Measurements from ENCODE around the gene TAF4B.

TAF4B gene

DNA sequence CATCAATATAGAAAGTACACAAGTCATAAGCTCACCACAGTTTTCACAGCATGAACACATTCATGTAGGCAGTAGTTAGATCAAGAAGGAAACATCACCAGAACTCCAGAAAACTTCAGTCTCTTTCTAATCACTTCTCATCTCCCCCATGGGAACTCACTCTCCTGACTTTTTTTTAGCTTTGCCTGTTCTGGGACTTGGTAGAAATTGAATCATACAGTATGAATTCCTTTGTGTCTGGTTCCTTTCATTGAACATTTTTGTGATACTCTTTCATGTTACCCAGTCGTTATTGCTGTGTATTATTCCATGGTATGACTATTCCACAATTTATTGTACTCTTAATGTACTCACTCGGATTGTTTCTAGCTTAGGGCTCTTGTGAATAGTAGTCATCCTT is 160.2 kb downstream of the TAF4B start:
- DNase-seq = peak; percentile 3

DNA sequence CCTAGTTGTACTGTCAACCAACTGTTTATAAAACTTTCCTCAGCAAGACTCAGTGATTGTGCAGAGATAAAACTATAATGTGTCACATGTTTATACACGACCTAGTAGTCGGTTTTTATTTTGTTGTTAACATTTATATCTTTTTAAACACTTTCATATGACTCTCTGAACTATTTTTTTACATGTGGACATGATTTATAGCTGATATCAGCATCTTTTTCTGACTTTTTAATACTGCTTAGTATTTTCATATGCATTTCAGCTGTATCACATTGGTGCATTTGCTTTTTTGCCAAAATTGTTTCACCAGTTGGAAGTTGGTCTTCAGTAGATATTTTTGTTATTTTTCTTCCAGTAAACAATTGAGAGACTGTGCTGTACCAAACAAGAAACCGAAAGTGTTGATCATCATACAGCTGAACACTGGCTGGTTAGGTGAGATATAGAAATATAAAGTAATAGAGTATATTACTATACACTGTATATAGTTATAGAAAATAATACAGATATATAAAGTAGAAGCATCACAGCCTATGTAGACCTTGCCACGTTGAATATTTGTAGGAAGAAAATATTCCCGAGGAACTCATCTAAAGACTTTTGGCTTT is 167.9 kb downstream of the TAF4B start:
- no peak for DNase-seq

DNA sequence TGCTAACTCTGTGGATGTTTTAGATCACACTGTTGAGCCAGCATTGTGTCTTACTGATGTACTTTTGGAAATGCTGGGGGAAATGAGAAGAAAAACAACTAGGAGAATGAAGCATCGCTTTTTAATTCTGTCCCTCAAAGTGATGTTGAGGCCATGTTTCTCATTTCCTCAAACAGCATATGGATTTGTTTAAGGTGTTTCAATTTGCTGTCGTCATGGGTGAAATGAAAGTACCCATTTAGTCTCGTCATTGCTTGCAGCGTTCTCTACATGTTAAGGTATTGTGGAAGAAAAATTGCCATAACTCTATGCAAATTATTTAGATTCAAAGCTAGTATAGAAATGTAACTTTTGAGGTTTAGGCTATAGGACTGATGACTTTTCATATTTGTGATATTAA is 170.8 kb downstream of the TAF4B start:
- DNase-seq = no peak

DNA sequence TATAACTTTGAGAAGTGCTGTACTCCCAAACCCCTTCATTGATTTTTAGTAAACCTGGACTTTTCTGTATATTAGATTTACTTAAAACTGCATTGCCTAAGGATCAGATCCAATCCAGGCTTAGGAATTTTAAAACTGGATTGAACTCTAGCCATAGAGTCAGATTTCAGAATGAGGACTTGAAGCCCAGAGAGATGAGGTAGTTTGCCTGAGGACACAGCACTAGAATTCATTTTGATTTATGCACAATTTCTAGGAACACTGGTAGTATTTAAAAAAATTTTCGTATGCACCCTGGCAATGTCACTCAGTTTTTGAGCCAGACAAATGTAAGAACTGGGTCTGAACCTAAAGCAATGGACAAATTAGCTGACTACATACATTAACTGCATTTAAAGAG is 177.2 kb downstream of the TAF4B start:
- no peak for DNase-seq

DNA sequence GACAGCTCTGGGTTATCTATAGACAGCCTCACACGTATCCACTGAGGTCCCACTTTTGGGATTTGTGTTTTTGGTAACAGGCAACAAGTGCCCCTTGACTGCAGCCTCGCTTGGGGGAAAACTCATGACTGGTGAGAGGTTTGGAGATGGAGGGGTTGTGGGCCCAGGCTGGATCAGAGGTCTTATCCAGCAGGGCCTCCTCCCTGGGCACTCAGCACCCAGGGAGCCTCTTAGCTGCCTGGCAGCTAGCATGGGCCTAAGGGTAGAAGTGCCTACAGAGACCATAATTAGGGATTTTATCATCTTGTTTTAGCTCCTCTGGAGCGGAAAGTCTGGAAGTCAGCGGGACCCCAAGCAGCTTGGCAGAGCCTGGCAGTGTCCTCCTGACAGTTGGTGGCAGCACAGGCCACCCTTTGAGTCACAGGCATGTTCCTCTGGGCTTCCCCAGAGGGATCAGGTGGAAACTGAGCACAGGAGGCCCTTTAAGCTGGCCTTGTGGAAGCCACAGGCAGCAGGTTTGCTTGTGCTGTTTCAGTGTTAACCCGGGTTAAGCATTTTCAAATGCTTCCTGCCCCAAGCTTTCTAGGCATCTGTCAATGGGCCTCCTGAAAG is 179.1 kb downstream of the TAF4B start:
- DNase-seq = peak; percentile 48

DNA sequence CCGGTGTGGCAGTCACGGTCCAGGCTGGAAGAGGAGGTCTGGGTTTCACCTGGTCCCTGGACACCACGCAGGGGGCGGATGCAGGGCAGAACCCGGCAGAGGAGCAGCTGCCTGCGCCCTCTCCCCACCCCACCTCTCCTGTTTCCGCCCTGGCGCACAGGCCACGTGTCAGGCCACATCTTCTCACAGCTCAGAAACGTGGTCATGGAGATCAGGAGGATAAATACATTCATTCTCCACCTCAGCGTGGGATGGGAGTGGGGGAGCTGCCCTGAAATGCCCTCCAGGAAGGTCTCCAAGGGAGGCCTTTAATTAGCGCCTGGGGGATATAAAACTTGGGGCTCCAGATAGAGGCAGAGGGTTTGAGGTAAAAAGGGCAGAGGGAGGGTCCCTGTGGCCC is 180.1 kb downstream of the TAF4B start:
- no peak for DNase-seq

DNA sequence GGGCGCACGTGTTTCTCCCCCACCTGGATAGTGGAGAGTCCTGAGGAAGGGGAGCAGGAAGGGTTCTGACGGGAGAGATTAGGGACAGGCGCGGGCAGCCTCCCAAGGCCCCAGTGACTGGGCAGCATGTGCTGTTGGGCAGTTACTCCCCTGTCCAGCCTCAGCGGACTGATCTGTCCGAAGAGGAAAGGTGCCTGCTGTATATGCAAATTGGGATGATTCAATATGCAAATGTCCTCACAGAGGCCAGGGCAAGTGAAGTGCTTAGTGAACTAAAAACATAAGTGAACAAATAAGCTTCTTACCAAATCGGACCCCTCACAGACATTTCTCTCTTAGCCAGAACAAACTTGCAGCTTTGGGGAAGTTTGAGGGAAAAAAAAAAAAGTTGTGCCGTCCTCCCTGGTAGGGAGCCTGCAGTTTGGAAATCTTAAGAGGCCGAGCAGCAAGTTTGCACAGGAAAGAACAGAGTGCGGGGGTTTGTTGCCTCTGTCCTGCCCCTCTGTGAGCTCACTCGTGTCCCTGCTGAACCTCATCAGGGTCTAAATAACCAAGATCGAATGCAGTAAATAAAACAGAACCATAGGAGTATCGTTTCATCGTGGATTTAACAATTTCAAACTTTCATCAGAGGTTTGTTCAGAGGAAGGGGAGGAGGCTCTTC is 180.7 kb downstream of the TAF4B start:
- no peak for DNase-seq

DNA sequence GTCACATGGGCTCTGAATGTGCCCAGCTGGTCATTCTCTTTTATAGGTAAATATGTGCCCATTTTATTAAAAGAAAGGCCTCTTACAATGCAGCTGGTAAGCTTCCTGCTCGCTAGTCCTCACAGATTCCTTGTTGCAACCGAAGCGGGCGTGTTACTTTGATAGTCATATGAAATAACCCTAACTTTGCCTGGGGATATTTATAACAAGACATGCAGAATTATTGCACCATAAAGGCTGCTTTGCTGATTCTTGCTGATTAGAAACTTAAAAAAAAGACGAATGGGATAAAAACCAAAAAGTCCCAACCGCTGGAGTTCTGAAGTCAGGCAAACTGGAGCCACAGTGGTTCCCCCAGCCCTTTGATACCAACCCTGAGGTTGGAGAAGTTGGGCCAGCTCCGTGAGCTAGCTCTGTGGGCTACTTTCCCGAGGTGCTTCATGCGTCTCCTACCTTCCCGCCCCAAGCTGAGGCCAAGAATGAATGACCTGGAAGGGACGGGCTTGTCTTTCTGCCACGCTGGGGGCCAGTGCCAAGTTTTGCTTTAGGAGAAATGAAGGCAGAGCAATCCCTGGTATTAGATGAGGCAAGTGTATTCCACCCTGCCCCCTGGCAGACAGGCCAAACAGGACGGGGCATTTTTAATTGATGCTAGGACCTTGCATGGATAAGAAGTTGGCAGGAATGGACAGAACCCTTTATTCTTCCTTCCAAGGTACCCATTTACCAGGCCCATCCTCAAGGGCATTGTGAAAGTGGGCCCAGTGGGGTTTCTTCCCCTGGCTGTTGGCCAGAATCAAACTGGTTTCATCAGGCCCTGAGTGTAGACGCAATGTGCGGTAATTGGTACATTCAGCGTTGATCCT is 181.7 kb downstream of the TAF4B start:
- DNase-seq = no peak

DNA sequence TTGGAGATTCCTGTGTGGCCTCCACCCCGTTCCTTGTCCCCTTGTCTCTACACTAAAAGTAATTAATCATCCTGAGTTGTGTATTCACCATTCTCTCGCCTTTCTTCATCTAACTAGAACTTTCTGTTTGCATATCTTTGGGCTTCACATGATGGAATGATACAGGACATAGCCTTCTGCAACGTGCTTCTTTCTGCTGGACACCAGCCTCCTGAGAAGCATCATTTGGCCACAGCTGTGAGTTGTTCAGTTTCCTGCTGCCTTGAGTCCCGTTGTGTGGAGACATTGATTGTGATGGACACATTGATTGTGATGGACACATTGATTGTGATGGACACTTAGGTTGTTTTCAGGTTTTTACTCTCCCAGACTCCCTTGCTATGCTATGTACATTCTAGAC is 182.8 kb downstream of the TAF4B start:
- DNase-seq = no peak

DNA sequence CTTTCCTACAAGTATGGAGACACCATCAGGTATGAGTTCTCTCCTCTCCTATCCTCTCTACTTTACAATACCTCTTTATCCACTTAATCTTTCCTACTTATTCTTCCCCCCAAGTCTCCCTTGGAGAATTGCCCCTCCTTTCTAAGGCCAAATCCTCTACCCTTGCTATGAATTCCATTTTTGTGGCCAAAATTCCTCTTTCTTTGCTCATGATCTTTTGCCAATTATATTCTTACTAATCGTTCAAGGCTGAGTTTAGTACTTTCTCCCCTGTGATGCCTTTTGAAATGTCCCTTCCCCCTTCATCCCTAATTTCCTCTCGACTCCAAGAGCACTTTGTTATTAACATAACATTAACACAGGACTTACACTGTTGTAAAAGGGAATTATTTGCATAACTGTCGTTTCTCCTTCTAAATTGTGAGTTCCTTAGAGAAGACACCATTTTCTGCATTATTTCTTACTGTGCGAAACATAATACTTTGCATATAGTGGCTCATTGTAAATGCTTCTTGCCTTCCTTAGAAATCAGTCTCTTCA is 188.7 kb downstream of the TAF4B start:
- no peak for DNase-seq

DNA sequence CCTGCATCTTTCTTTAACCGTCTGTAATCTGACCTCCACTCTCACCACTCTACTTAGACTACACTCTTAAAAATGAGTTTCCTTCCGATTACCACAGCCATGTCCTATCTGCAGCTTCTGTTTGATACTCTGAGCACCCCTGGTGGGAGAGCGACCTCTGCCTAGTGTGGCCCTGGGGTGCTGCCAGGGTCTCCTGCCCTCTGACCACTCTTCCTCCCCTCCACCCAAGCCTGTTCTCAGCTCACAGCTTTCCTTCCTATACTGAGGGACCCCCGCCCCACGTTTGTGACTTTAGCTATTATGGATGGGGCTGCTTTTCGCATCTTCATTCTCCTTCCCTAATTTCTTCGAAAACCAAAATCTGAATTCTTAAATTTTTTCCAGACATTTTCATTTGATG is 189.4 kb downstream of the TAF4B start:
- DNase-seq = no peak

DNA sequence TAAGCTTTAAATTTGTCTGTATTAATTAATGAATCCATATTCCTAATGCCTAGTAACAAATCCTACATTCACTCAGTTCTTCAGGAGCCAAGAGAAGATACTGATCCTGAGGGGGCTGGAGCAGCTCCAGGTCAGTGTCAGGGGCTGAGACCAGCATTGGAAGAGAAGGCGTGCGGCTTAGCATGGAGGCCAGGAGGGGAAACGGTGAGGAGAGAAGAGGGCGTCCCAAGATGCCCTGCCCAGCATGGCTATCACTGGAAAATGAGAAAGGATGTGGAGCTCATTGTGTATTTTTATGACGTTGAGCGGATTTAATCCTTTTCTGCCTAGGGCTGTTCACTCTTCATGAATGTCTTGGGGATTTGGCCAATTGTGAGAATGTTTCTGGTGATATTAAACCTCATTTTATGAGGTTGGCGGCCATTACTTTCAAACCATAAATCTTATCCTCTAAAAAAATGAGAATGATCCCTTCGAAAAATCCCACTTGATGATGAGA is 190.5 kb downstream of the TAF4B start:
- DNase-seq = no peak

DNA sequence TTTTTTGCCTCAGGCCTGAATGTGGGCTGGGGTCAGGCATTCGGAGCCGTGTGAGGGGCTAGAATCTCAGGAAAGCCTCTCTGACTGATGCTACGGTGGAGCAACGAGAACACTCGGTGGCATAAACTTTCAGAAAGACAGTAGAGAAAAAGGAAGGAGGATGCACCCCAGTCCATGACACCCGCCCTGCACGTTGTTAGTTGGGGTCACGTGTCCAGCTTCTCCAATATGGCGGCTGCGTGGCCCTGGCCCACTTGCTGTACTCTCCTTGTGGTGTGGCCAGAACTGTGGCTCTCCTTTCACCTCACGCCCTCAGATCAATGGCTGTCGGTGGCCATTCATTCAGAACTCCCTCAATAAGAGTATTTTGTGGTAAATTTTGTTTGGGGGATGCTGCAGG is 190.9 kb downstream of the TAF4B start:
- no peak for DNase-seq

DNA sequence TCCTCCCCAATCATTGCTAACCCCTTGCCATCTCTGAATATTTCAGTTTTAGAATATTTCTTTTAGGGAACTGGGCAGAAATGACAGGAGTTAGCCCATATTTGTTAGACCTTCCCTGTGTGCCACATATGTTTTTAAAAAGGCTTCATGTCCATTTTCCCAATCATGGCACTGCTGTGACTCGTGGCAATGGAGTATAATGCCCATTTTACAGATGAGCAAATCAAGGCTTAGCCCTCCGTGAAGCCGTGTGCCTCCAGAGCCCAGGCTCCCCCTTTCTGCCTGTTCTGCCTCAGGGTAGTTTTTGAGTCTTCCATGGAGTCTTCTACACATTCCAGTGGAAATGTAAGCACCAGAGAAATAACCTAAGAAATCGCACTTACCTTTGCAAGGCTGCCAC is 192.0 kb downstream of the TAF4B start:
- no peak for DNase-seq

DNA sequence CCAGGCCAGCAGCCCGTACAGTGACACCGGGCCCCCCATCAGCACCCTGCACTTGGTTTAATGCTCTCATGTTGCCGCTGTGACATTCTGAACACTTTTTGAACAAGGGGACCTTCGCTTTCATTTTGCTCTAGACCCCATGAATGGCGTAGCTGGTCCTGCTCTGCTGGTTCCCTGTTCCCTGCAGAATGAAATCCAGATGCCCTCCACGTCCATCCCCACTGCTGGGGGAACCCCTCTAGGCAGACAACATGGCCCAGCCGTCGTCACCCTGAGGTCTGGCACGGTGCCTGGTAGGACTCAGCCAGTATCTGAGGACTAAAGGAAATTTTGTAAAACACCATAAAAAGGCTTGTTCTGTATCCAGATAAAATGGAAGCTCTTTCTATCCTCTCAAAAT is 193.5 kb downstream of the TAF4B start:
- DNase-seq = no peak

DNA sequence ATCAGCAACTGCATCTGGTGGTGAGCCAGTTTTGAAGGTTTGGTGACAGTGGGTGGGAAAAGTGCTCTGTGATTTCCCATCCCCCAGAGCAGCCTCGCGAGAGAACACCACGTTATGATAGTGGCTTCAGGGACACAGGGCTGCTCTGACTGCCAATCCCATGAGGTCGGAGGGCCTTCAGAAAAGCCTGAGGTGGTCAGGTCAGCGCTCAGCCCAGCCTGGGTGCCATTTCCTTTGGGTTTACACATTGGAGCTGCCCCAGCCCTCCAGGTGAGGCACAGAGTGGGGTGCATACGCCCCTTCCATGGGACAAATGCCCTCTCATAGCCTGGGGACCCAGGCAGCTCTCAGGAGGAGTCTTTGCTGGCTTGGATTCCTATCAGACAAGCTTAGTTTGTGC is 195.3 kb downstream of the TAF4B start:
- no peak for DNase-seq

DNA sequence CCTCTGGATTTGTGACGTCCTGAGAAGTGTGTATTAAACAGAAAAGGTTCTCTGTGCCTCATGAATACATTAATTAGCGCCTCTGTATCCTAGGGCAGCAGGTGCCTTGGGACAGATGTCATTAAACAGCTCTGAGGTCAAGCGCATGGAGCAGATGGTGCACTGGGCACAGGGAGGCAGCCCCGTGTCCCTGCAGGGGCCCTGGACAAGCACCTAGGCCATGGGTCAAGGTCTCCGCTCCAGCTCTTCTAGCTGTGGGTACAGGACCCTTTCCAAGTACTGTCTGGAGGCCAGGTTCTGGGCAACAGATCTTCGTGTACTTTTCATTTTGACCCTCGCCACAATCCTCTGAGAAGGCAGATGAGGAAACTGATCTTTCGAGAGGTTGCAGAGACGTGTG is 195.7 kb downstream of the TAF4B start:
- DNase-seq = no peak

DNA sequence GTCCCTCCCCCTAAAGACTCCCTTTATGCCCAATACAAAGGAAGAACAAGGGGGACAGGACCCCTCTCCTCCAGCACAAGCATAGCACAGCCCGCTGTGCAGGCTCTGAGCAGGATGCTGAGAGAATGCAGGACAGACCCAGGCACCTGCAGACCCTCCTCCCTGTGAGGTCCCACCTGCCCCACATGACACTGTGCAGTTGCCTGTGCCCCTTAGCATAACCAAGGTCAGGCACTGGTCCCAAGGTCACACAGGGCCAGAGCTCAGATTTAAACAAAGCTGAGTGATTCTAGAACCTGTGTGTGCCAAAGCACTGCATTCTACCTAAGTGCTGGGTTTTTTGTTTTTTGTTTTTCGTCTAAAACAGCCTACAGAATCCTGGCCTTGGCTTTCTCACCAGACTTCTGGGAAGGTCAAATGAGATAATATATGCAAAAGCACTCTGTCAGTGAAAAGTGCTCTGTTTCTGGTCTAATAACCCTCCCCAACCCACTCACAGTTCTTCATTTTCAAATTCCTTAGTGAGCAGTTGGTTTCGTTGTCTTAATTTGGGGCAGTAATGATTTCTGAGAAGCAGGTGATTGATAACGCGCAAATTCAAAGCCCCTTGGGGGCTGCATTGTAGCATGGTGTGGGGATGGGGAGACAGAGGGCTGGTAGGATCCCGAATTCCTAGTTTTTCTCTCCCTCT is 196.4 kb downstream of the TAF4B start:
- no peak for DNase-seq

DNA sequence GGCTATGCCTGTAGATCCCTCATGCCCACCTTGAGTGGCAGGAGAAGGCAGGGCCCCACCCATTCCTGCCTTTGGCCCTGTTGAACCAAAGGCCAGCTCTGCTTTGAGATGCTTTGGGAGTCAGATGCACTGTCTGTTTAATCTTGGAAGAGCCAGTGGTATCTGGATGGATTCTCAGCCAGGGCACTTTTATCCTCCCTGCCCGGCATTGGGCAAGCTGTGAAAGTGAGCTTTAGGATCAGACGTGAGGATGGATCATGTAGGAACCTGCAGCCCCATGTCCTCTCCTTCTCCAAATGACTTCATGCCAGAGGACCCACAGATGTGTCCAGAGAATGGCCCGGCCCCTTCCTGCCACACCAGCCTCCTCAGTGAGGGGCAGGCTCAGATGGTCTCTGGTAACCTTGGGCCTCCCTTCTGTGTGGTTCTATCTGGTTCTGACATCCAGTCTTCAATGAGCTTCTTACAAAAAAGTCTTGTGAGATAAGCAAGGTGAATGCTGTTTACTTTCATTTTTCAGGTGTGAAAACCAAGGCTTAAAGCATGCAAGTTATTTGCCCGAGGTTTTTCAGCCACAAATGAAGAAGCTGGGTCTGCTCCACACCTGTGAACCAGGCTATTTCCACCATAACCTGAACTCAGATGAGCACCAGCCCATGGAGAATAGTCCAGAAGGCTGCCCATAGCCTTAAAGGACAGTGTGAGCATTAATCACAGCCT is 198.3 kb downstream of the TAF4B start:
- no peak for DNase-seq

DNA sequence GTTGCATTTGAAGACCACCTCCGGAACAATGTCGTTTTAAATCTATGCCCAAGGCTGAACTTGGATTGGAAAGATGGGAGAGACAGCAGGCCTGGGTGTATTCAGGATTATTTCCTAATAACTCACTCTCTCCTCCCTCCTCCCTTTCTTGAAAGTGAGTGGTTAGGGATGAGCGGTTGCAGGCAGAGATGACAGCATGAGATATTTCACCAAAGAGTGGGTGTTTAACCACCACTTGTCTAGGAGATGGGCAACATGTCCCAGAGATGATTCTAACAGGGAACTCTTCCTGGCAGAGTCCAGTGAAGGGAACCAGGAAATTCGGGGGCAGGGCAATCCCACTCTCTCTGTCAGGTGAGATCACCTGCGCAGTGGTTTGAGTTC is 198.9 kb downstream of the TAF4B start:
- DNase-seq = no peak

DNA sequence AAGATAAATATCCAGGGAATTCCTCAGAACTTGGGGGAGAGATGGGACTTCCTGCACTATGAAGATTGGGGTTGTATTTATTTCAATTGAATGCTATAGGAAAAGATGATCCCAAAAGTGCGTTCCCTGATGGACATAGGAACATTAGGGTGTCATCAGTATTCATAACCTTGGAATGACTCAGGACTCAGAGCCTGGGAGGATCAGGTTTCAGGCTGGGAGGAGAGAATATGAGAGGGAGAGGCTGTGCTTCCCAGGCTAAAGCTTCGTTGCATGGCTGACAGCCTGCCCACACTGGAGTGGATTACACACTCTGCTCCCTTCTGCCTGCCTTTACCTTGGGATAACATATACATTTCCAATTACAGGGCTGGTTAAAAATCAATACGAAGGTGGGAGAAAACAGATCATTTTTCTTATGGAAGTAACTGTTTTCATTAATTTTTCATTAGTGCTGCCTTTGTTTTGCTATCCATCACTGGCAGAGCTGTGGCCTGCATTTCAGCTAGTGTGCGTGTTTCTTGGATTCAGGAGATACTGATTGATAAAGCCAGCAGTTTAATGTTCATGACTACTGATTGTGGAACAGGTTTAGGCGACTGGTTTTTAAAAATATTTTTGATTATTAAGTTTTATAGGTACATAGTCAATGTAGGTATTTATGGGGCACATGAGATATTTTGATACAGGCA is 203.4 kb downstream of the TAF4B start:
- peak; percentile 86 for DNase-seq

Data from HCEC 1CT (cell line).